ENCODE data around the gene RAET1L.
"Not testable (repeated sequence)": the region's sequence is repeated elsewhere in the genome, so short reads cannot be mapped to it uniquely, and the experiment has no call there.

Gene RAET1L

DNA sequence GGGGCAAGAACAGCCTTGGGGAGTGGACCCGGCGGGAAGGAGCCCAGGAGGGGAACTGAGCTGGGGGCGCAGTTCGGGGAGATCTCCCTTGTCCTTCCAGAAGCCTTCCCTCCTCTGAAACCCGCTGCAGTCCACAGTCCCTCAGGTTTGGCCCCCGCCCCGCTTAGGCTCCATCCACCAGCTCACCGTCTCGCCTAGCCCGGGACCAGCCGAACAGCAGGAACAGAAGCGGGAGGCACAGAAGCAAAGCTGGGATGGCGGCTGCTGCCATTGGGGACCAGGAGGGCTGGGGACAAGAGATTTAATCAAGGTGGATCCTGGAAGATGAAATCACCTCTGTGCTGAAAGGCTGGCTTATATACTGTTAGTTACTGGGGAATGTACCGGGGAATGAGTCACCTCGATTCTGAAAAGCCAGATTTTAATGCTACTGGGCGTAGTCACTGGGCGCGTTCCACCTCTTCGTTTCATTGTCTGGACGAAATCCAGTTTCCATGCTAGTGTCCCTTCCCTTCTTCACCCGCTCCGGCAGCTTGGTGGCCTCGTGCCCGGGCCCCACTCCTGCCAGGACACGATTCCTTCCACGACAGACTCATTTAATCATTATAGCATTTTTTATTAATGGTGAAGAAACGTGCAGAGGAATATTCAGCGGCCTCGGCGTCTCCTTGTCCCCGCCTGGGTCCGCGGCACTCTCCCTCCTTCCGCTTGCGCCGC lies at the start of gene RAET1L:
RAET1L (minus strand) TSS at position 332 of the 717 bp plus-strand sequence; CDS start at position 271, 61 bp downstream.
- peak in 1 of 2 experiments; percentile 28 for DNase-seq (ENCODE audit: low read depth in 2 of 2)

- no peak for DNase-seq (ENCODE audit: low read depth in 2 of 2)
Observed at GRCh38 chr6:150075034-150075421, 49.7 kb upstream of the RAET1L start.

- DNase-seq (ENCODE audit: low read depth in 2 of 2) = not testable (repeated sequence)
Observed at GRCh38 chr6:150074396-150075033, 49.2 kb upstream of the RAET1L start.

DNA sequence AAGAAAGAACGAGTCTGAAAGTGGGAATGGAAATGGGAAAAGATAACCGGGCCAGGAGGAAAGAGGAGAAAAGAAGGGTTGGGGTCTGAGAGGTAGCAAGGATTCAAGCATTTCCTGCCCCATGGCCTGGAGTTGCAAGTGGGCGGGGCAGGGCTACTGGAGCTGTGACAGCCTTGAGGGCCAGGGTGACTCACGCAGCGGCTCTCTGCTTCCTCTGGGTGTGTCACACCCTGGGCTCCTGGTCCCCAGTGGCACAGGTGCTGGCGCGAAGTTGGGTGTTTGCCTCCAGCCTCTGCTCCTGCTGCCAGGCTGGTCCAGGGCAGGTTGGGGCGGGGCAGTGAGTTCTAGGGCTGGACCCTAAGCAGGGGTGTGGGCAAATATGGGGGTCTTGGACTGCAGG lies 46.9 kb upstream of the RAET1L start:
- DNase-seq (ENCODE audit: low read depth in 2 of 2) = no peak

- DNase-seq (ENCODE audit: low read depth in 2 of 2) = no peak
Observed at GRCh38 chr6:150070236-150070818, 45.0 kb upstream of the RAET1L start.

- no peak for DNase-seq (ENCODE audit: low read depth in 2 of 2)
Observed at GRCh38 chr6:150069706-150070105, 44.4 kb upstream of the RAET1L start.

GRCh38 chr6:150068720-150069648 lies 43.7 kb upstream of the RAET1L start, which contains the start of gene ULBP3:
TSS of gene ULBP3 (minus strand) at chr6:150069121. CDS start at chr6:150069066, 55 bp downstream.
- DNase-seq (ENCODE audit: low read depth in 2 of 2) = peak; percentile 54 to 75

GRCh38 chr6:150068151-150068550 lies 42.8 kb upstream of the RAET1L start:
- no peak for DNase-seq (ENCODE audit: low read depth in 2 of 2)

GRCh38 chr6:150065083-150065482 lies 39.8 kb upstream of the RAET1L start:
- DNase-seq (ENCODE audit: low read depth in 2 of 2) = no peak

DNA sequence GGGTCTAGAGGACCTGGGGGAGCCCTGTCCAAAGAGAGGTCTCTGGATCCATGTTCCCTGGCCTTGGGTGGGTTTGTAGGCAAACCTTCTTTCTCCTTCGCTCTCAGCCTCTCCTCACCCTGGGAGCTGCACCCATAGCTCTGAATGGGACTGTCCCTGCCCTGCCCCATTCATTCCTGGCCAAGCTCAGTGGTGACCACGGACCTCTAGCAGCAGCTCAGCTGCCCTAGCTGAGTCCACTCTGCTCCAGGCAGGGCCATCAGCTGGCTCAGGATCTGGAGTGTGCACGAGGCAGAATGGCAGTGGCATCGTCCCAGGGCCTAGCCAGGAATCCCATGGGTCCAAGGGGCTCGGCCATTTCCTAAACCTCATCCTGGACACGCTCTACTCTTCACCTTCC lies 38.3 kb upstream of the RAET1L start:
- DNase-seq (ENCODE audit: low read depth in 2 of 2) = no peak

- DNase-seq (ENCODE audit: low read depth in 2 of 2) = not testable (repeated sequence)
Observed at GRCh38 chr6:150059973-150060372, 34.6 kb upstream of the RAET1L start.

DNA sequence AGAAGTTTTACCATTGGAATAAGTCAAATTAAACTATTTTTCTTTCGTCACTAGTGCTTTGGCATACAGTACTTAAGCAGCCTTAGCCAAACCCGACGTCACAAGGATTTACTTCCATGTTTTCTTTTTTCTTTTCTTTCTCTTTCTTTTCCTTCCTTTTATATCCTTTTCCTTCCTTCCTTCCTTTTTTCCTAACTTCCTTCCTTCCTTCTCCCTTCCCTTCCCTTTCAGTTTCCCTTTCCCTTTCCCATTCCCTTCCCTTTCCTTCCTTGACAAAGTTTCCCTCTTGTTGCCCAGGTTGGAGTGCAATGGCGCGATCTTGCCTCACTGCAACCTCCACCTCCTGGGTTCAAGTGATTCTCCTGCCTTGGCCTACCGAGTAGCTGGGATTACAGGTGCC lies 33.7 kb upstream of the RAET1L start:
- no peak for DNase-seq (ENCODE audit: low read depth in 2 of 2)

- no peak for DNase-seq (ENCODE audit: low read depth in 2 of 2)
Observed at GRCh38 chr6:150058231-150058792, 33.0 kb upstream of the RAET1L start.

DNA sequence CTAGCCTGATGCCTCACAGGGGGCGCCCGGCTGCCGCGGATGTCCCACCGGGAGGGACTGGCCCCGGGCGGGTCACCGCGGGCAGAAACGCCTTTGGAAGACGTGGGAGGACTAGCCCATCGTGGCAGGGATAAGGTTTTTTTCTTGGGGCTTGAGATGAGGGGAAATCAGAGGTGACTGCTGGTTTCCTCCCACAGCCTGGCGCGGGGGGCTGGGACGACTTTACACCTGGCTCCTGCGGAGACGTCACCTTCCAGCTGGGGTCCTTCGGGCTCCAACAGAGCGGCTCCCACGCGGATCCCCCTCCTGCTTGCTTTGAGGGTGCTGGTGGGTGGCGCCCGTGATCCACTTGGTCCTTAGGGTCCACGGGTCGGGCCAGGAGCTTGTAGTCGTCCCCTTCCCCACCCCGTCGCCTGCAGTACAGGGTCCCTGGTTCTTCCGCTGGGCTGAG lies 32.2 kb upstream of the RAET1L start:
- no peak for DNase-seq (ENCODE audit: low read depth in 2 of 2)

- DNase-seq (ENCODE audit: low read depth in 2 of 2) = no peak
Observed at GRCh38 chr6:150056916-150057315, 31.6 kb upstream of the RAET1L start.

DNA sequence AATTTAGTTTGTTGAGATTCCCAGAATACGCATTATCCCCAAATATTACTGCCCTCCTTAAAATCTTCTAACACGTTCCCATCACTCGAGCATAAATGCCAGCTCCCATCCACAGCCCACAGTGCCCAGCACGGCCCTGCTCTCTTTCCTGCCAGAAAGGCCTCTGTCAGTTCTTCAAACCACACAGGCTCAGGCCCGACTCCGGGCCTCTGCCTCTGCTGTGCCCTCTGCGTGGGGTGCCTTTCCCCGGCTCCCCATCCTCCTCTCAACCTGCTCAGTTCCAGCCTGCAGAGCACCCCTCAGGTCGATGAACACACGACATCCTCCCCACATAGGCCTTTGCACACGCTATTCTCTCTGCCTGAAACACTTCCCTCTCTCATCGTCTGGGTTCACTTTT lies 30.8 kb upstream of the RAET1L start:
- no peak for DNase-seq (ENCODE audit: low read depth in 2 of 2)

- no peak for DNase-seq (ENCODE audit: low read depth in 2 of 2)
Observed at GRCh38 chr6:150055131-150055530, 29.8 kb upstream of the RAET1L start.

- DNase-seq (ENCODE audit: low read depth in 2 of 2) = no peak
Observed at GRCh38 chr6:150053450-150053849, 28.1 kb upstream of the RAET1L start.

DNA sequence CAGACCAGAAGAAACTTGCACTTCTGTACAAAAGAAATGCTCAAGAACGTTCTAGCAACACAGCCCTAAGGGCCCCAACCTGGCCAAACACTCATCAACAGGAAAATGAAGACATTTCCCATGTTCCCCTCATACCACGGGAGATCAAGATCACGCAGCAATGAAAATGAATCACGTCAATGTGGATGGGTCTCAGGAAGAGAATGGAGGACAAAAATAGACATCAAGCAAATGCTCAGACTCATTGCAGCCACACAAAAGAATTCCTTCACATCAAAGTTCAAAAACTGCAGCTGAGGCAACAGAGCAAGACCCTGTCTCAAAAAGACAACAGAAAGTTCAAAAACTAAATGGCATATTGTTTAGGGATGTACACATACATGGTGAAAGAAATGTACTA lies 25.5 kb upstream of the RAET1L start:
- DNase-seq (ENCODE audit: low read depth in 2 of 2) = no peak

- DNase-seq (ENCODE audit: low read depth in 2 of 2) = no peak
Observed at GRCh38 chr6:150048099-150048498, 22.8 kb upstream of the RAET1L start.

DNA sequence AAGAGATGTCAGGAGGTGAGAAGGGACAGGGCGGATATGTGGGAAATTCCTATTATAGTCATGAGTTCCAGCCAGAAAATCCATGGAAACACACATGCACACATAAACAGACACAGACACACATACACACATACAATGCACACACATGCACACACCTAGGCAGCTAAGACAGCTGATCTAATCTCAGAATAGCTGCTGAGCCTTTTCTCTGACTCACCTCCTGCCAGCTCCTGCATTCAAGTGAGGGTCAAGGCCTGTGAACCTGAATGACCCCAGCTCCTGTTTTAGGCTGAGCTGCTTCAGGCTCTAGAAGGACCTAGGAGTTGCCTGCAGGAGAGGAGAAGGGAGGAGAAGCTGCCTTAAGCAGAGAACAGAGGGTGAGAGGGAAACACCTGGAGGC lies 21.6 kb upstream of the RAET1L start:
- DNase-seq (ENCODE audit: low read depth in 2 of 2) = no peak
